Testis (tissue), 3 donors: Measurements from ENCODE around the gene RGS3. TPM values are rescaled to one million over a fixed set of nuclear protein-coding genes. Genes with fewer than 3 reads are reported as not detected.

Experiments
- DNase-seq: peaks from one replicate; pipeline ENCODE4 v3.0.0-alpha.2; 2019
- H3K27ac ChIP-seq, 2 donors: fragments of 200-600 bp; sonication (generic); one replicate each; pipeline ENCODE4 v1.5.1; 2019
- H3K27me3 ChIP-seq: fragments of 200-600 bp; sonication (generic); one replicate; pipeline ENCODE4 v1.5.1; 2019
- H3K36me3 ChIP-seq: fragments of 200-600 bp; sonication (generic); one replicate; pipeline ENCODE4 v1.5.1; 2017; ENCODE audit warnings: low read depth; ENCODE audit errors: missing control alignments
- H3K4me1 ChIP-seq: fragments of 200-600 bp; sonication (generic); one replicate; pipeline ENCODE4 v1.5.1; 2019
- H3K4me3 ChIP-seq, 2 donors: fragments of 200-600 bp; sonication (generic); one replicate each; pipeline ENCODE4 v1.5.1; 2017 to 2019
- H3K9me3 ChIP-seq: fragments of 200-600 bp; sonication (generic); one replicate; pipeline ENCODE4 v1.5.1; 2017
- POLR2A ChIP-seq: fragments of 450-650 bp; IDR thresholded peaks from one replicate; pipeline ENCODE4 v1.6.1; 2017; ENCODE audit warnings: antibody characterized with exemption, mild to moderate bottlenecking, moderate library complexity
- WGBS, 2 donors: methylation state at CpG; one replicate each; pipeline ENCODE4 v1.1.5; 2018; 5-methylcytosine and 5-hydroxymethylcytosine counted together
- intact Hi-C: fragments of 100-400 bp; cut with DNase I; formaldehyde crosslinking; loops from one replicate; pipeline ENCODE4 v1.15.1; 2023; ENCODE audit warnings: low total_unique reads
- polyA plus RNA-seq: library from polyadenylated mRNA; stranded (reverse); fragments of 350-450 nt; fragmentation: Illumina TruSeq; extraction: RNeasy Lipid Tissue Mini Kit (QIAGEN cat#74804); gene quantifications from one replicate; pipeline ENCODE4 v1.2.3, GENCODE V29; 2014; ENCODE audit warnings: low read depth, low replicate concordance; ENCODE audit not compliant: insufficient read depth
- total RNA-seq, 2 donors: library from RNA; depleted of rRNA; stranded (reverse); fragments of >200 nt; gene quantifications; one replicate each; pipeline ENCODE4 v1.2.3, GENCODE V29; 2016
- TF ChIP-seq, protein P1 (sequence below), 3 experiments: fragments of 450-650 bp in 2 of 3; fragments of 200-600 bp in 1 of 3; sonication (generic) in 1 of 3; IDR thresholded peaks; one replicate each; pipeline ENCODE4 v1.5.1; 2016 to 2019; ENCODE audit warnings: antibody characterized with exemption in 3 of 3, mild to moderate bottlenecking in 2 of 3, moderate library complexity in 1 of 3

The RGS3 gene
- total and polyA plus RNA-seq, 3 donors from 2014 or later: 84.8 to 125 (median 119) TPM

DNA sequence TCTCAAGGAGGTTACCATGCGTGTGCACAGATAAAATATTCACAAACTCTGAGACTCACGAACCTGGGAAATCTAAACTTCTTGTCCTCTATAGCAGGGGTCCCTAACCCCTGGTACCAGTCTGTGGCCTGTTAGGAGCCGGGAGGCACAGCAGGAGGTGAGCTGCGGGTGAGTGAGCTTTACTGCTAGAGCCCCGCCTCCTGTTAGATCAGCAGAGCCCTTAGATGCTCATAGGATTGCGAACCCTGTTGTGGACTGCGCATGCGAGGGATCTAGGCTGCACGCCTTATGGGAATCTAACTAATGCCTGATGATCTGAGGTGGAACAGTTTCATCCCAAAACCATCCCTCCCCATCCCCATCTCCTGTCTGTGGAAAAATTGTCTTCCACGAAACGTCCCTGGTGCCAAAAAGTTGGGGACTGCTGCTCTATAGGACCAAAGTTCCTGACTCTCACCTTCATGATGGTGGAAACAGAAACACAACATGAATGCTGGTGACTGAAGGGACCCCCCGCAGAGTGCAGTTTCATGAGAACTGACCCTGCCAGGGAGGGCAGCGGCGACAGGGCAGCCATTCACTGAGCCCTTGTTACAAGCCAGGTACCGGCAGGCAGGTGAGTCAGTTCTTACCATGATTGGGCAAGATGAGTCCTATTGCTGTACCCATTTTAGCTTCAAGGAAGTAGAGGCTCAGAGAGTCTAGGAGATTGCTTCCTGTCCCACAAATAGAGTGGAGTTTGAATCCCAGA is 181.9 kb downstream of the RGS3 start:
- intact Hi-C loops: no loop called here
- H3K4me1 ChIP-seq: peaks cover 4% of the 10 kb centered on the region
- 89 to 90% methylated on average over 11 to 15 of the region's 15 CpGs for WGBS, 2 donors
- no peak overlapping the region for H3K27ac ChIP-seq
- H3K27me3 ChIP-seq: no peaks in the 10 kb centered on the region
- no peak overlapping the region for H3K4me3 ChIP-seq
- DNase-seq: no peak
- H3K36me3 ChIP-seq: no peaks in the 10 kb centered on the region
- TF ChIP-seq, protein P1, sequence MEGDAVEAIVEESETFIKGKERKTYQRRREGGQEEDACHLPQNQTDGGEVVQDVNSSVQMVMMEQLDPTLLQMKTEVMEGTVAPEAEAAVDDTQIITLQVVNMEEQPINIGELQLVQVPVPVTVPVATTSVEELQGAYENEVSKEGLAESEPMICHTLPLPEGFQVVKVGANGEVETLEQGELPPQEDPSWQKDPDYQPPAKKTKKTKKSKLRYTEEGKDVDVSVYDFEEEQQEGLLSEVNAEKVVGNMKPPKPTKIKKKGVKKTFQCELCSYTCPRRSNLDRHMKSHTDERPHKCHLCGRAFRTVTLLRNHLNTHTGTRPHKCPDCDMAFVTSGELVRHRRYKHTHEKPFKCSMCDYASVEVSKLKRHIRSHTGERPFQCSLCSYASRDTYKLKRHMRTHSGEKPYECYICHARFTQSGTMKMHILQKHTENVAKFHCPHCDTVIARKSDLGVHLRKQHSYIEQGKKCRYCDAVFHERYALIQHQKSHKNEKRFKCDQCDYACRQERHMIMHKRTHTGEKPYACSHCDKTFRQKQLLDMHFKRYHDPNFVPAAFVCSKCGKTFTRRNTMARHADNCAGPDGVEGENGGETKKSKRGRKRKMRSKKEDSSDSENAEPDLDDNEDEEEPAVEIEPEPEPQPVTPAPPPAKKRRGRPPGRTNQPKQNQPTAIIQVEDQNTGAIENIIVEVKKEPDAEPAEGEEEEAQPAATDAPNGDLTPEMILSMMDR (IDR thresholded peaks at IDR 0.05): no peak
- TF ChIP-seq POLR2A: no peak
- no peaks in the 10 kb centered on the region for H3K9me3 ChIP-seq

DNA sequence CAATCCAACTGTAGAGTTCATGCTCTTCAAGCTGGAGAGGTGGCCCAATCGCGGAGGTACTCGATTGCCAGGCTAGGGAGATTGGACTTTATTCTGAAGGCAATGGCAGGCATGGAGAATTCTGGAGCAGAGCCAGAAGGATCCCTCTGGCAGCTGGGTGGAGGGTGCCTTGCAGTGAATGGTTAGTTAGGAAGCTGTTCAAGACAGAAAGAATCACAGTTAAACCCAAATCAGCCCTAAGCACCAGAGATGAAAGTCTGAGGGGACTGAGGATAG is 182.4 kb downstream of the RGS3 start:
- peaks cover 4% of the 10 kb centered on the region for H3K4me1 ChIP-seq
- no peaks in the 10 kb centered on the region for H3K27me3 ChIP-seq
- TF ChIP-seq POLR2A: no peak
- TF ChIP-seq, protein P1 (IDR thresholded peaks at IDR 0.05): no peak
- 85 to 91% methylated on average over 3 of the region's 3 CpGs for WGBS, 2 donors
- H3K4me3 ChIP-seq: no peak overlapping the region
- H3K36me3 ChIP-seq: no peaks in the 10 kb centered on the region
- no peaks in the 10 kb centered on the region for H3K9me3 ChIP-seq
- H3K27ac ChIP-seq: no peak overlapping the region
- no peak for DNase-seq
- intact Hi-C loops: no loop called here

DNA sequence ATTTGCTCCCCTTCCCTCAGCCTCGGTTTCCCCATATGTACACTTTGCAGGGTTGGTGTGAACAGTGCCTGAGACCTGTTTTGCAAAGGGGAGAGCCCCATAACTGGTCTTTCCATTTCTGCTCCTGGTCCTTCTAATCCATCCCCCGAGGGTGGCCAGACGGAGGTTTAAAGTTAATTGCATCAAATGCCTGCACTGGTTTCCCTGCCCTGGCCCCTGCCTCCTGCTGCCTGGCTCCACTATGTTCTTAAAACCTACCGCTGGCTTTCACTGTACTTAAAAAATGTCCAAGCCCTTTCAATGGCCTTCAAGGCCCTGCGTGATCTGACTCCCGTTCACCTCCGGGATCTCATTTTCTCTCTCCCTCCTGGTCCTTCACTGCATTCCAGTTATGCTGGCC is 183.0 kb downstream of the RGS3 start:
- Histone ChIP-seq H3K4me1 (peaks cover 4% of the 10 kb centered on the region), H3K27me3 (no peaks in the 10 kb centered on the region), H3K36me3 (no peaks in the 10 kb centered on the region), H3K4me3 (no peak overlapping the region), H3K9me3 (no peaks in the 10 kb centered on the region), H3K27ac (no peak overlapping the region)
- 79 to 87% methylated on average over 7 of the region's 7 CpGs for WGBS, 2 donors
- intact Hi-C loops: no loop called here
- no peak for DNase-seq
- TF ChIP-seq, protein P1 (IDR thresholded peaks at IDR 0.05): no peak
- no peak for TF ChIP-seq POLR2A

Other genes with a start within 250 kb of the RGS3 start
- 10 to 100 TPM; 23.1 to 23.5 TPM for gene FKBP15, start 242.4 kb upstream of the RGS3 start, total RNA-seq
- 14.7 TPM for gene FKBP15, start 242.4 kb upstream of the RGS3 start, polyA plus RNA-seq
- 10 to 100 TPM; 12.3 to 21.9 TPM for gene SLC31A1, start 242.2 kb upstream of the RGS3 start, total RNA-seq
- 15.3 TPM for gene SLC31A1, start 242.2 kb upstream of the RGS3 start, polyA plus RNA-seq
- gene CDC26, start 188.2 kb upstream of the RGS3 start, total RNA-seq: 10 to 100 TPM; 17.9 to 19.8 TPM
- 27.5 TPM for gene CDC26, start 188.2 kb upstream of the RGS3 start, polyA plus RNA-seq
- gene PRPF4, start 188.1 kb upstream of the RGS3 start, total RNA-seq: 10 to 100 TPM; 29.9 to 30.3 TPM
- gene PRPF4, start 188.1 kb upstream of the RGS3 start, polyA plus RNA-seq: 27.3 TPM
- 1 to 10 TPM; 1.7 to 1.9 TPM for gene RNF183, start 160.4 kb upstream of the RGS3 start, total RNA-seq
- gene RNF183, start 160.4 kb upstream of the RGS3 start, polyA plus RNA-seq: 7.5 TPM
- gene WDR31, start 123.5 kb upstream of the RGS3 start, total RNA-seq: 10 to 100 TPM in 1 of 2 donors, 1 to 10 TPM in 1; 6.8 to 10.2 TPM
- 18.2 TPM for gene WDR31, start 123.5 kb upstream of the RGS3 start, polyA plus RNA-seq
- 10 to 100 TPM in 1 of 2 donors, 1 to 10 TPM in 1; 8.8 to 14.2 TPM for gene BSPRY, start 114.2 kb upstream of the RGS3 start, total RNA-seq
- 4.5 TPM for gene BSPRY, start 114.2 kb upstream of the RGS3 start, polyA plus RNA-seq
- 10 to 100 TPM; 22.9 to 32.9 TPM for gene HDHD3, start 86.7 kb upstream of the RGS3 start, total RNA-seq
- gene HDHD3, start 86.7 kb upstream of the RGS3 start, polyA plus RNA-seq: 13.8 TPM
- 10 to 100 TPM; 52.8 to 58.6 TPM for gene ALAD, start 62.4 kb upstream of the RGS3 start, total RNA-seq
- 44.8 TPM for gene ALAD, start 62.4 kb upstream of the RGS3 start, polyA plus RNA-seq
- gene POLE3, start 53.1 kb upstream of the RGS3 start, total RNA-seq: 10 to 100 TPM; 76.8 to 93.3 TPM
- gene POLE3, start 53.1 kb upstream of the RGS3 start, polyA plus RNA-seq: 87.3 TPM
- 10 to 100 TPM; 41.7 to 71.3 TPM for gene C9orf43, start 53.0 kb upstream of the RGS3 start, total RNA-seq
- 109 TPM for gene C9orf43, start 53.0 kb upstream of the RGS3 start, polyA plus RNA-seq